ENCODE results near the gene PIERCE2. TPM values are rescaled to one million over a fixed set of nuclear protein-coding genes. Genes with fewer than 3 reads are reported as not detected.

PIERCE2 gene
- total and polyA plus RNA-seq, 2 of the 13 experiments (the other 11 are each of a cell fraction or from before 2014, with no cell fraction given), result 0.09 TPM; not detected in 1

- CTCF ChIA-PET (ENCODE audit: low intra/inter-chr PET ratio, low total read pairs), result no interaction called here
- H2AFZ ChIP-seq (ENCODE audit: low read length), result no peak overlapping the region
- H3K27ac ChIP-seq (ENCODE audit: extremely low read length, insufficient read depth, low read length), result no peak overlapping the region
- DNase-seq (ENCODE audit: low spot score) (no peak), FAIRE-seq (no peak), ATAC-seq (no peak)
- H3K4me2 ChIP-seq (ENCODE audit: low read depth, low read length), result no peak overlapping the region
- POLR2A ChIA-PET, result no interaction called here
- H4K20me1 ChIP-seq (ENCODE audit: insufficient read depth, low read length), result no peaks in the 10 kb centered on the region
- H3K27me3 ChIP-seq (ENCODE audit: control insufficient read depth in 1 of 2, insufficient read depth in 2 of 2, low read length in 2 of 2), result no peaks in the 10 kb centered on the region
- no peak overlapping the region for H3K4me3 ChIP-seq (replicated peaks in 1 of 3; ENCODE audit: insufficient read depth in 1 of 3, low read depth in 2 of 3, low read length in 3 of 3)
- 89% methylated on average over 6 of the region's 6 CpGs for WGBS (ENCODE audit: low lambda C conversion rate)
- intact Hi-C loops (cut with micrococcal nuclease; ENCODE audit: unreplicated experiment) (no loop called here), in situ Hi-C loops (cut with HindIII; ENCODE audit: extremely low pct_ligation_motif_present, low pct_unique_long_range_greater_than_20kb) (no loop called here)
- H3K9me3 ChIP-seq (ENCODE audit: low read length), result no peaks in the 10 kb centered on the region
- no TSS peak for BruUV-seq (replicated peaks)
- no peak overlapping the region for H3K9ac ChIP-seq (ENCODE audit: insufficient read depth, low read depth, low read length)
- peaks cover 7% of the 10 kb centered on the region; the same call in 1 of the 2 replicates for H3K4me1 ChIP-seq (ENCODE audit: insufficient read depth, low read length)
- H3K36me3 ChIP-seq (replicated peaks in 1 of 2; ENCODE audit: control insufficient read depth in 1 of 2, insufficient read depth in 2 of 2, low read length in 2 of 2), result peaks cover 0 to 10% of the 10 kb centered on the region in 2 experiments; a peak in 3 of 5 replicates
- H3K79me2 ChIP-seq (ENCODE audit: insufficient read depth, low read length), result no peaks in the 10 kb centered on the region
- TF ChIP-seq MAFG (CRISPR knock-in tag; IDR thresholded peaks at IDR 0.05), result no peak
- no peak for TF ChIP-seq ZNF260 (CRISPR knock-in tag; IDR thresholded peaks at IDR 0.05; ENCODE audit: borderline replicate concordance, low read depth)
- no peak for TF ChIP-seq ZSCAN25 (CRISPR knock-in tag; IDR thresholded peaks at IDR 0.05)
- no peak for TF ChIP-seq DPF2 (CRISPR knock-in tag; IDR thresholded peaks at IDR 0.05; ENCODE audit: borderline replicate concordance, low read depth)
- TF ChIP-seq SIX4 (CRISPR knock-in tag; IDR thresholded peaks at IDR 0.05), result no peak
- TF ChIP-seq HIC2 (CRISPR knock-in tag; IDR thresholded peaks at IDR 0.05; ENCODE audit: low read depth), result no peak
- no peak for TF ChIP-seq ARID4A (CRISPR knock-in tag; IDR thresholded peaks at IDR 0.05; ENCODE audit: borderline replicate concordance)
- TF ChIP-seq, protein P1, sequence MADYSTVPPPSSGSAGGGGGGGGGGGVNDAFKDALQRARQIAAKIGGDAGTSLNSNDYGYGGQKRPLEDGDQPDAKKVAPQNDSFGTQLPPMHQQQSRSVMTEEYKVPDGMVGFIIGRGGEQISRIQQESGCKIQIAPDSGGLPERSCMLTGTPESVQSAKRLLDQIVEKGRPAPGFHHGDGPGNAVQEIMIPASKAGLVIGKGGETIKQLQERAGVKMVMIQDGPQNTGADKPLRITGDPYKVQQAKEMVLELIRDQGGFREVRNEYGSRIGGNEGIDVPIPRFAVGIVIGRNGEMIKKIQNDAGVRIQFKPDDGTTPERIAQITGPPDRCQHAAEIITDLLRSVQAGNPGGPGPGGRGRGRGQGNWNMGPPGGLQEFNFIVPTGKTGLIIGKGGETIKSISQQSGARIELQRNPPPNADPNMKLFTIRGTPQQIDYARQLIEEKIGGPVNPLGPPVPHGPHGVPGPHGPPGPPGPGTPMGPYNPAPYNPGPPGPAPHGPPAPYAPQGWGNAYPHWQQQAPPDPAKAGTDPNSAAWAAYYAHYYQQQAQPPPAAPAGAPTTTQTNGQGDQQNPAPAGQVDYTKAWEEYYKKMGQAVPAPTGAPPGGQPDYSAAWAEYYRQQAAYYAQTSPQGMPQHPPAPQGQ (CRISPR knock-in tag; IDR thresholded peaks at IDR 0.05; ENCODE audit: borderline replicate concordance), result no peak
- no peak for TF ChIP-seq ZNF292 (CRISPR knock-in tag; IDR thresholded peaks at IDR 0.05; ENCODE audit: borderline replicate concordance, low read depth)
- TF ChIP-seq, protein P2, sequence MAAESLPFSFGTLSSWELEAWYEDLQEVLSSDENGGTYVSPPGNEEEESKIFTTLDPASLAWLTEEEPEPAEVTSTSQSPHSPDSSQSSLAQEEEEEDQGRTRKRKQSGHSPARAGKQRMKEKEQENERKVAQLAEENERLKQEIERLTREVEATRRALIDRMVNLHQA (CRISPR knock-in tag; IDR thresholded peaks at IDR 0.05), result no peak
- no peak for TF ChIP-seq NFKB2 (CRISPR knock-in tag; IDR thresholded peaks at IDR 0.05; ENCODE audit: borderline replicate concordance)
- no peak for TF ChIP-seq ZNF674 (CRISPR knock-in tag; IDR thresholded peaks at IDR 0.05; ENCODE audit: low read depth)
Measured at GRCh38 chr15:55360256-55360655, 48.0 kb upstream of the PIERCE2 start.

All from HepG2 (cell line).